Activated CD4-positive, alpha-beta memory T cell treated with anti-CD3 and anti-CD28 coated beads for 36 hours (primary cell): Measurements from ENCODE around the gene GLDN. TPM values are rescaled to one million over a fixed set of nuclear protein-coding genes. Genes with fewer than 3 reads are reported as not detected.

Experiments
- CTCF ChIA-PET: fragments of 350-600 bp; sonication (Branson Sonifier 250); formaldehyde crosslinking; loops from one replicate; lab custom pipeline; 2021; ENCODE audit warnings: antibody characterized with exemption, inconsistent platforms; lab: Charles Lee
- POLR2A ChIA-PET: fragments of 350-600 bp; sonication (Branson Sonifier 250); formaldehyde crosslinking; loops from one replicate; lab custom pipeline; 2021; ENCODE audit warnings: antibody characterized with exemption; lab: Charles Lee
- DNase-seq: peaks from one replicate; pipeline ENCODE4 v3.0.0-alpha.2; 2020
- H3K27ac Mint-ChIP-seq: one replicate; pipeline ENCODE4 v1.8.0; 2021; ENCODE audit warnings: mixed read lengths
- H3K27me3 Mint-ChIP-seq: one replicate; pipeline ENCODE4 v1.8.0; 2021; ENCODE audit warnings: mixed read lengths
- H3K36me3 Mint-ChIP-seq: one replicate; pipeline ENCODE4 v1.8.0; 2021; ENCODE audit warnings: mixed read lengths
- H3K4me1 Mint-ChIP-seq: one replicate; pipeline ENCODE4 v1.8.0; 2021; ENCODE audit warnings: low read depth, mixed read lengths
- H3K4me3 Mint-ChIP-seq: one replicate; pipeline ENCODE4 v1.8.0; 2021; ENCODE audit warnings: mild to moderate bottlenecking, mixed read lengths
- H3K9me3 Mint-ChIP-seq: one replicate; pipeline ENCODE4 v1.8.0; 2021; ENCODE audit warnings: mixed read lengths
- intact Hi-C: fragments of 100-400 bp; cut with micrococcal nuclease; formaldehyde crosslinking; loops from one replicate; pipeline ENCODE4 v1.15.1; 2023
- total RNA-seq, 2 experiments: library from RNA; stranded (reverse); gene quantifications; one replicate each; pipeline ENCODE4 v1.2.3, GENCODE V29; 2021

GLDN gene
- total RNA-seq, 2 experiments from 2014 or later: not detected

DNA sequence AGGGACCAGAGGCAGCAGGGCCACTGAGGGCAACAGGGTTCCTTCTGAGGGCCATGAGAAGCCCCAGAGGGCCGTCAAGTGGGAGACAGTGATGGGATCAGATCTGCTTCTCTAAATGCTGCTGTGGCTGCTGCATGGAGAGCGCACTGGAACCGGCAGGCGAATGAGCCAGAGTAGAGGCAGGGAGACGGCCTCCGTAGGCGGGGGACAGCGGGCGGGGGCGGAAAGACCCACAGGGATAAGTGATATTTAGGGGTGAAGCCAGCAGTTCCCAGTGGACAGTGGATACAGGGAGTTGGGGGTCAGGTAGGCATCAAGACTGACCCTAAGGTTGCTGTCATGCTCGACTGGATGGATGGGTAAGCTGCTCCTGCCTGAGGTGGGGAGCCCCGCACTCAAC is 45.0 kb downstream of the GLDN start:
- no peak for DNase-seq
- Mint-ChIP-seq H3K27ac (no peak overlapping the region), H3K4me1 (peaks cover 8% of the 10 kb centered on the region), H3K27me3 (peaks cover 19% of the 10 kb centered on the region), H3K9me3 (no peaks in the 10 kb centered on the region), H3K36me3 (no peaks in the 10 kb centered on the region), H3K4me3 (no peak overlapping the region)
- ChIA-PET POLR2A (no interaction called here), CTCF (interaction anchor here (0.6 kb wide), 1 partner anchor 223 kb away, joined by 3 read pairs; no protein-coding TSS in a partner anchor)
- intact Hi-C loops: no loop called here

DNA sequence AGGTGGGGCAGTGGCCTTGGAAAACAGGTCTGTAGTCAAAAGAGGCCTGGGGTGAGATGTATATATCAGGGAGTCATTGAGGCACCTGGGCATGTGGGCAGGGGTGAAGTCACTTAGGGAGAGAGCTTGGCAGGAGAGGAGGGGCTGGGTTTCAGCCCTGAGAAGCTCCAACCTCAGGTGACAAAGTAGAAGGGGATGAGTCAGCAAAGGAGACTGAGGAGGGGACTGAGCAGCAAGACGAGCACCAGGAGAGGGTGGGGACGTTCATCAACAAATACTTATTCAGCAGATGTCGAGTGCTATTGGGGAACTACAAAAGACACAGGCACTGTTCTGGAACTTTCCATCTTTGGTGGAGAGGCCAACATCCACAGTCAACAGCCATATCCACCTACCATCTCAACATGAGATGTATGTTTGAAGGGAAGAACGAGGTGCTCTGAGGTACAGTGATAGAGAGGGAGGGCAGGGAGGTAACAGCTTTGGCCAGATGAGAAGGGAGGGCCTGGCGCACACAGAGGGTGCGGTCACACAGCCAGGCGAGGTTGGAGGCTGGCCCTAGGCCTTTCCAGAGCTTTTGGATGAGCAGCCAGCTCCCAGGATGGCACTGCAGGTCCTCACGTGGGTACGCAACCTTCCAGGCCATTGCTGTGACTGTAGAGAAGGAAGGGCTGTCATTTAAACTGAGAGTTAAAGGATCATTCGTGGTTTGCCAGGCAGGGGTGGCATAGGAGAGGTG is 45.7 kb downstream of the GLDN start:
- H3K36me3 Mint-ChIP-seq: no peaks in the 10 kb centered on the region
- no peak overlapping the region for H3K4me3 Mint-ChIP-seq
- H3K27me3 Mint-ChIP-seq: peaks cover 12% of the 10 kb centered on the region
- no peak overlapping the region for H3K27ac Mint-ChIP-seq
- intact Hi-C loops: no loop called here
- no peaks in the 10 kb centered on the region for H3K9me3 Mint-ChIP-seq
- ChIA-PET CTCF (no interaction called here), POLR2A (no interaction called here)
- DNase-seq: no peak
- H3K4me1 Mint-ChIP-seq: peaks cover 8% of the 10 kb centered on the region

DNA sequence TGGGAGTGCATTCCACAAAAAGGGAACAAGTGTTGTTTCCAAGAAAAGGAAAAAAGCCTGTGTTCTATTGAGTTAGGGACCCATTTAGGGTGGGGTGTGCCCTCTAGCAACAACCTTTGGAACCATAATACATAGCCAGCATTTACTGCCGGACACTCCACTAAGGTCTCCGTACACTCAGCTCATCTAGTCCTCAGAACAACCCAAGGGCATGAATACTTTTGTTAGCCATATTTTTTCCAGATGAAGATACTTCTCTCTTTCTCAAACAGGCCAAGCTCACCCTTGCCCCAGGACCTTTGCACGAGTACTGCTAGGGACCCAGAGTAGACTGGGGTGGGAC is 46.2 kb downstream of the GLDN start:
- POLR2A ChIA-PET: no interaction called here

DNA sequence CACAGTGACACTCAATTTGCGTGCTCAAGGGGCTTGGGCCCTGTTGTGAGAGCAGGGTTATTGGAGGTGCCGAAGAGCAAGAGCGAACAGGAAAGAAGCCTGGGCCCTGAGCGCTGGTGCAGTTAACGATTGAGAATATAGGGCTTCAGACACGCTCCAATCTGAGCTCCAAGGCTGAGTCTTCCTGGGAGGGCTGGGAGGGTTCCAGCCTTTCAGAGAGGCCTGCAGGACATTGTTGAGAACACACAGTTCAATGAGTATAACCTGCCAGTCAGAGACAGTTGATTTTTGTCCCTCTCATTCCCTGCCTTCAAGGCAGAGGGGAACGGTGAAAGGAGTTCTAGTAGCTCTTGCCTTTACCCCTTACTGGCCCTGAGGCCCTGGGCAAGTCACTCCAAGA is 47.3 kb downstream of the GLDN start:
- ChIA-PET POLR2A (no interaction called here), CTCF (no interaction called here)
- Mint-ChIP-seq H3K4me1 (peaks cover 8% of the 10 kb centered on the region), H3K9me3 (no peaks in the 10 kb centered on the region), H3K27ac (no peak overlapping the region), H3K4me3 (no peak overlapping the region), H3K27me3 (peaks cover 8% of the 10 kb centered on the region), H3K36me3 (no peaks in the 10 kb centered on the region)
- no peak for DNase-seq
- intact Hi-C loops: no loop called here

More for the DNA sequence above, 46.2 kb downstream of the GLDN start:
- no peak overlapping the region for H3K4me3 Mint-ChIP-seq
- H3K36me3 Mint-ChIP-seq: no peaks in the 10 kb centered on the region
- no peak overlapping the region for H3K27ac Mint-ChIP-seq
- peaks cover 8% of the 10 kb centered on the region for H3K4me1 Mint-ChIP-seq
- H3K9me3 Mint-ChIP-seq: no peaks in the 10 kb centered on the region
- CTCF ChIA-PET: no interaction called here
- H3K27me3 Mint-ChIP-seq: peaks cover 11% of the 10 kb centered on the region
- intact Hi-C loops: no loop called here
- DNase-seq: no peak

DNA sequence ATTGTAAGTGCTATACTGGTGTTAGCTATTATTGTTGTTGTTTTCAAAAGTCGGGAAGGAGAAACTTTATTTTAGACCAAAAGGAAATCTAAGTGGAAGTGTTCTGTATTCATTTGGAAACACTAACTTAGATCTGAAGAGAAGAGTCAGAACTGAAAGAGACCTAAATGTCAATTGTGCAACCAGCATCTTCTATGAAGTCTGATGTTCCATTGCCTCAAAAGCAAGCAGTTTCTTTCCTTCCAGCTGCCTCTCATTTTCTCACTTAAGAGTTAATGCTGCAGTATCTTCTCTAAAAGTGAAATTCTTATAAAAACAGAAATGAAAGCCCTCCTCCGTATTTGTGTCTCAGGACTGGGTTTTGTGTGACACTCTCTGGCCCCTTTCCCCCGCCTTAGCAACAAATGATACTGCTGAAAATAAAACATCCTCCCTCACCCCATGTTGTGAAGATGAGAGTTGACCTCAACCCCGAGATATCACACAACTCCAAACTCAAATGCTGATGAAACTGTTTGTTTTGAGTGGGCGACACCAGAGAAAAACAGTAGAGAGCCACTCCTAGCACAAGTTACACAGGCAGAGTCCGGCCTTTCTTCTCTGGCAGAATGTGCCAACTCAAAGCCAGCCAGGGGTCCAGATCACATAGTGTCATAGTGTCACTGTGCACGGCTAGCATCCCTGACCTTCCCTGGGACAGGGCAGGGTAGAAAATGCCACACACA is 48.9 kb downstream of the GLDN start:
- Mint-ChIP-seq H3K4me1 (peaks cover 8% of the 10 kb centered on the region), H3K27me3 (peaks cover 2% of the 10 kb centered on the region), H3K27ac (peak overlapping the region; percentile 11), H3K4me3 (no peak overlapping the region), H3K9me3 (no peaks in the 10 kb centered on the region), H3K36me3 (no peaks in the 10 kb centered on the region)
- ChIA-PET POLR2A (no interaction called here), CTCF (interaction anchor here (1.2 kb wide), 1 partner anchor 9 kb away, joined by 3 read pairs; no protein-coding TSS in a partner anchor)
- DNase-seq: peak; percentile 10
- intact Hi-C loops: no loop called here

DNA sequence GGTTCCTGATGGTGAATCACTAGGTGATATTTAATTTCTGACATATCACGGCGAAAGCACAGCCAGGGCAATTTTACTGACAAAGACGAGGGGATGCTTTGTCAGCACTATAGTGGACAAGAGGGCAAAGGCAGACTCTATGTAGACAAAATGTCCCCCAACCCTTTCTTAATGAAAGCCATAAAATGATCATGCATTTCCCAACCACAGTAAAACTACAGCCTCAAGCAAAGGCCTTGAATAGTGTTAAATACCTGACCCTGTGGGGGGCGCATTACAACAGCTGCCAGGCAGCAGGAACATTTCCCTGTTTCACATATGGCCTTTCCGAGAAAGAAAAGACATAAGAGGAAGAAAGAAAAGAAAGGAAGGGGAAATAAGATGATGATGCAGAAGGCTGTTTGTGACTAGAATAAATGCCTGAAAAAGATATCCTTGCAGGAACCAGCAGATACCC is 49.5 kb downstream of the GLDN start:
- intact Hi-C loops: no loop called here
- Mint-ChIP-seq H3K27me3 (peaks cover 2% of the 10 kb centered on the region), H3K4me3 (no peak overlapping the region), H3K27ac (no peak overlapping the region), H3K9me3 (no peaks in the 10 kb centered on the region), H3K4me1 (peaks cover 8% of the 10 kb centered on the region), H3K36me3 (no peaks in the 10 kb centered on the region)
- no peak for DNase-seq
- POLR2A ChIA-PET: no interaction called here
- CTCF ChIA-PET: no interaction called here

DNA sequence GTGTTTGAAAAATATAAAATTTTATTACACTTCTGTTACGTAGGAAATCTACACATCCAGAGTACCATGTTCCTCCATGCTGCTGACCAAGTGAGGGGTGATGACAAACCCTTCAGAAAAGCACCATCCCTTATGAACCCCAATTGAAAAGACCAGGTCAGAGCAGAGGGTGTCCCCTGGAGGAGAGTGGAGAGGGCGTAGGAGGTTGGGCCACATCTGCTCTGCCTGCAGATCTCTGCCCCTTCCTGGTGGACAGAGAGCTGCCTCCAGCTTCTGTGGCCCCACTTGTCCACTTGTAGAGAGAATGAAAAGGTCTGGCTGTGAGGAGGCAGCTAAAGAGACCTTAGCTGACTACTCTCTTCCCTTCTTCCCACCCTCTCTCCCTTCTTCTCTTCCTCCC is 55.5 kb downstream of the GLDN start:
- intact Hi-C loops: no loop called here
- Mint-ChIP-seq H3K9me3 (no peaks in the 10 kb centered on the region), H3K27ac (no peak overlapping the region), H3K27me3 (peaks cover 2% of the 10 kb centered on the region), H3K4me3 (no peak overlapping the region), H3K4me1 (no peaks in the 10 kb centered on the region), H3K36me3 (no peaks in the 10 kb centered on the region)
- ChIA-PET POLR2A (no interaction called here), CTCF (no interaction called here)
- no peak for DNase-seq

DNA sequence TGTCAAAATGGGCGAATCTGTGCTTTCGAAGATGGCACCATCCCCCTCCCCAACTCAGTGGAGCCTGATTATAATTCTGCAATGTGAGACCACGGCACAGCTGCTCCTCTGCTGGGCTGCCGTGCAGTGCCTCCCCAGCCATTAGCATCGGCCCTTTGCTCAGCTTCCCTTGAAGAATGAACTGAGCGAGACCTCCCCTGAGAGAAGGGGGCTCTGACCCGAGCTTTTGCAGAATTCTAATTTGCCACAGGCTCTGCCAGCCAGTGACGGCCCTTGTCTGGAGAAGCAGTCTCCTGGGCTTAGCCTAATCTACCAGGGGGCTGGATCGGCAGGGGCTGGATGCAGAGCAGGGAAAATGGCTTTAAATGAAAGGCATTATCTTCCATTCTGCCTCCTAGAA is 57.2 kb downstream of the GLDN start:
- POLR2A ChIA-PET: no interaction called here
- H3K4me3 Mint-ChIP-seq: no peak overlapping the region
- peaks cover 3% of the 10 kb centered on the region for H3K27me3 Mint-ChIP-seq
- CTCF ChIA-PET: interaction anchor here (0.9 to 1.8 kb wide), 2 partner anchors 9 to 101 kb away, joined by 3 to 5 read pairs; no protein-coding TSS in a partner anchor
- no peak overlapping the region for H3K27ac Mint-ChIP-seq
- DNase-seq: no peak
- intact Hi-C loops: no loop called here
- no peaks in the 10 kb centered on the region for H3K9me3 Mint-ChIP-seq
- H3K36me3 Mint-ChIP-seq: no peaks in the 10 kb centered on the region
- H3K4me1 Mint-ChIP-seq: no peaks in the 10 kb centered on the region

DNA sequence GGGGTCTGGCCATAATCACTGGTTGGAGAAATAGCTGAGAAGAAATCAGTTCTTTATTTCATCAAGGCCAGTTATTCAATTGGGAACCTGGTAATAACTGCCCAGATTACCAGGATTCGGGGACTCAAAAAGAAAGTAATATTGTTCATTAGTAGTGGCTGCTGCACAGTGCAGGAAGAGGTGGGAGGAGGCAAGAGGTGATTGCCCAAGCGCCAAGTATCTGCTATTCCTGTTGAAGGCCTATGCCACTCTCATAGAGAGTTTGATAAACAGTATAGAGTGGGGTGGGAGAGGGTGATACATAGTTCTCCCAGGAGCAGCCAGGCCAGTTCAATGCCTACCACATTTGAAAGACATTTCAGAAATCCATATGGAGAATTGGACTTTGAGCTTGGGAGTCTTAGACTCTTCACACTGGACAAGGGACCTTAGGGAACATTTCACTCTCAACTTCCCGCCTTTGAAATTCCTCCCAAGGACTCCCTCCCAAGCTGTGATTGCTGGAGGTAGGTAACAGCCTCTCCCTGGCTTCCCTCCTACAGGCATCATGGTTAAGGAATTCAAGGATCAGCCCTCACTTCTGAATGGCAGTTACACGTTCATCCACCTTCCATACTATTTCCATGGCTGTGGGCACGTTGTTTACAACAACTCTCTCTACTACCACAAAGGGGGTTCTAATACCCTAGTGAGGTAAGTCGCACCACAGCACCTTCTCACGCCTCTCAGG is 59.8 kb downstream of the GLDN start:
- peaks cover 11% of the 10 kb centered on the region for H3K27me3 Mint-ChIP-seq
- POLR2A ChIA-PET: no interaction called here

DNA sequence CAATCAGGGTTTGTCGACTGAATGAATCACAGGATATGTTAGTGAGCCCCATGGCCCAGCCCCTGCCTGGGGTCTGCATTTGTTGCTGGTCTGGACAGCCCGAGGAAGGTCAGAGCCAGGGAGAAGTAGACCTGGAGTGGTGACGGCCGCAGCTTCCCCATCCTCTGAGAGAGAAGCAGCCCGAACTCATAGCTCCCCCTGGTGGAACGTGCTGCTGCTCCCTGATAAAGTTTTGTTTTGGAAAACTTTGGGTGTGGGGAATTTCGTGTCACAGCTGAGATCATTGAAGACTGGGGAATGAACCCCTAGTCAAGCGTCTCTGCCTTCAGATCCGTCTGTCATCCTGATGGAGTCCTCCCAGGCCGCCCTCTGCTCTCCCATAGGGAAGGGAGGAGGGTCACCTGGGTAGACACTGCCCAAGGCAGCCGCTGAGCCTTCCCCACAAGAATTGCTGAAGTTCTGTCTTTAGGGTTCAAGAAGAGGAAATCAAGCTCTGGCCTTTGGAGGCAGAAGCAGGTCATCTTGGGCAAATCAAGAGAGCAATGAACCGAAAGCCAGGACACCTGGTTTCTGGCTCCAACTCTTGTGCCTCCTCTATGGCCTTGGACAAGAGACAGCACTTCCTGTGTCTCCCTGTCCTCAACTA is 60.5 kb downstream of the GLDN start:
- intact Hi-C loops: loop anchor here (1.0 kb wide), 1 partner anchor 239 kb away; no protein-coding TSS in a partner anchor
- Mint-ChIP-seq H3K27me3 (peaks cover 11% of the 10 kb centered on the region), H3K9me3 (no peaks in the 10 kb centered on the region), H3K4me1 (no peaks in the 10 kb centered on the region), H3K27ac (no peak overlapping the region), H3K4me3 (no peak overlapping the region), H3K36me3 (no peaks in the 10 kb centered on the region)
- CTCF ChIA-PET: interaction anchor here (1.3 to 2.1 kb wide), 3 partner anchors 172 to 239 kb away, joined by 3 to 13 read pairs (median 6); no protein-coding TSS in a partner anchor
- POLR2A ChIA-PET: no interaction called here
- peak; percentile 12 for DNase-seq

More for the DNA sequence above, 59.8 kb downstream of the GLDN start:
- Mint-ChIP-seq H3K4me1 (no peaks in the 10 kb centered on the region), H3K36me3 (no peaks in the 10 kb centered on the region), H3K27ac (no peak overlapping the region), H3K9me3 (no peaks in the 10 kb centered on the region), H3K4me3 (no peak overlapping the region)
- intact Hi-C loops: no loop called here
- CTCF ChIA-PET: interaction anchor here (1.3 to 2.1 kb wide), 3 partner anchors 171 to 238 kb away, joined by 3 to 13 read pairs (median 6); no protein-coding TSS in a partner anchor
- DNase-seq: no peak

DNA sequence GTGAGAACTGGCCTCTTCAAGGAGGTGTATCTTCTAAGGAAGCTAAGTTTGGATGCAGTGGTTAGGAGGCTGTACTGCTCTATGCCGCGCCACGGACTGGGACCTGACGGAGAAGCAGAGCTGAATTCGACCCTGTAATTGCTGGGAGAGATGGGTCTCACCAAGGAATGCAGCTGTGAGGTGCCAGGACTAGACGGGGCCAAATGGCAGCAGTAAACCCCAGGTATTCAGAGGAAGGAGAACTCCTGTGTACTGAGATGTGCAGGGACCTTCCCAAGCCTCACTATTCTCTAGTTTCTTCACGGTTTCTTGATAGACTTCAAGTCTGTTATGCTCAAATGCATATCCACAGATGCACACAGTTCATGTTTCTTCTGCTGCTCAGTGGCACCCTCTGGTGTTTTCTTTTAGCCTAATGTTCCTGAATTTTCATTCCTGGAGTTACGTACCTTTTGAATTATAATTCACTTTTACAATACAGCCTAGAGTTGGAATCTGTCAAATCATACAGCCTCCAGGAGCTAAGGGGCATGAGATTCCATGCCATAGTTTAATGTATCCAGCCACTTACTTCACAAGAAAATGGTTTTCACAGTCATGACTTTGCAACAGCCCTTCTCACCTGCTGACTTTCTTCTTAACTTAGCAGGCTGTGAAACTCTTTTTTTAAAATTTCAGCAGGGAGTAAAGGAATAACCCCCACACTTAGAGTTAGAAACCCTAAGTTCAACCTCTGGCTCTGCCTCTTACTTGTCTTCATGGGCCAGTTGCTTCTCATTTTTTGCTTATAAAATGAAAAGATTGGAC is 61.8 kb downstream of the GLDN start:
- intact Hi-C loops: no loop called here
- Mint-ChIP-seq H3K27me3 (peaks cover 11% of the 10 kb centered on the region), H3K4me3 (no peak overlapping the region), H3K9me3 (no peaks in the 10 kb centered on the region), H3K36me3 (no peaks in the 10 kb centered on the region), H3K27ac (no peak overlapping the region), H3K4me1 (no peaks in the 10 kb centered on the region)
- ChIA-PET POLR2A (no interaction called here), CTCF (interaction anchor here (1.1 to 2.0 kb wide), 2 partner anchors 20 to 240 kb away, joined by 3 to 4 read pairs; no protein-coding TSS in a partner anchor)
- no peak for DNase-seq
